Measurements from ENCODE around the gene GPR158. TPM values are rescaled to one million over a fixed set of nuclear protein-coding genes. Genes with fewer than 3 reads are reported as not detected.
A peak's percentile ranks its signal among the peaks of the same experiment; 100 is the strongest.

Gene GPR158
- 5.8 and 17.5 TPM in 2 replicates for total RNA-seq (2011; cell fraction: chromatin; rRNA removed; ENCODE audit: low replicate concordance)
- total RNA-seq (2011; cell fraction: nucleolus; rRNA removed): 2.5 and 3.9 TPM in 2 replicates
- 8.4 and 11.6 TPM in 2 replicates for total RNA-seq (2011; cell fraction: nucleoplasm; rRNA removed)
- total RNA-seq (2014; rRNA removed) (4.4 and 5.1 TPM in 2 replicates), total RNA-seq (2014; rRNA removed; fragmentation: Illumina TruSeq; extraction: Trizol) (7.6 and 9.2 TPM in 2 replicates), total RNA-seq (2015; rRNA removed; fragmentation: Illumina TruSeq; extraction: Trizol) (7.0 and 7.6 TPM in 2 replicates), total RNA-seq (2021) (4.2 and 5.4 TPM in 2 replicates), polyA plus RNA-seq (2011; rRNA removed) (1.9 and 4.0 TPM in 2 replicates), polyA plus RNA-seq (2014; fragmentation: Illumina TruSeq; extraction: Trizol) (4.1 and 5.9 TPM in 2 replicates), polyA plus RNA-seq (2014; fragmentation: Nextera tagmentation; extraction: Ambion mirVana) (1 to 10 TPM; 4.4 to 5.0 TPM), polyA plus RNA-seq (2014; rRNA removed) (3.5 and 4.4 TPM in 2 replicates), polyA minus RNA-seq (2011; rRNA and poly(A)+ RNA removed) (3.4 and 4.2 TPM in 2 replicates), Bru-seq, nascent RNA (percentile 47 among the genes with signal in this experiment), BruChase-seq, experiment 1, labeled RNA remaining after a 2-hour chase (percentile 48 among the genes with signal in this experiment), BruChase-seq, experiment 2, labeled RNA remaining after a 6-hour chase (percentile 45 among the genes with signal in this experiment)
- 0.72 and 0.77 TPM in 2 replicates for polyA plus RNA-seq (2011; cell fraction: cytosol; rRNA removed)
- 3.1 and 4.3 TPM in 2 replicates for polyA plus RNA-seq (2011; cell fraction: nucleus; rRNA removed)
- polyA plus RNA-seq (2012): 3.9 and 4.7 TPM in 2 replicates
- 0.82 and 5.4 TPM in 2 replicates for polyA minus RNA-seq (2011; cell fraction: cytosol; rRNA and poly(A)+ RNA removed)
- polyA minus RNA-seq (2011; cell fraction: nucleus; rRNA and poly(A)+ RNA removed): 5.7 and 7.1 TPM in 2 replicates
- long read RNA-seq, experiment 1, partial matches to known transcripts: 0 of 9 reads
- long read RNA-seq, experiment 1, other reads (novel, unspliced or antisense): 9 of 9 reads
- long read RNA-seq, experiment 2, partial matches to known transcripts: 0 of 3 reads
- long read RNA-seq, experiment 2, other reads (novel, unspliced or antisense): 2 of 3 reads
- long read RNA-seq, experiment 3, partial matches to known transcripts: 0 of 2 reads
- long read RNA-seq, experiment 3, other reads (novel, unspliced or antisense): 2 of 2 reads

DNA sequence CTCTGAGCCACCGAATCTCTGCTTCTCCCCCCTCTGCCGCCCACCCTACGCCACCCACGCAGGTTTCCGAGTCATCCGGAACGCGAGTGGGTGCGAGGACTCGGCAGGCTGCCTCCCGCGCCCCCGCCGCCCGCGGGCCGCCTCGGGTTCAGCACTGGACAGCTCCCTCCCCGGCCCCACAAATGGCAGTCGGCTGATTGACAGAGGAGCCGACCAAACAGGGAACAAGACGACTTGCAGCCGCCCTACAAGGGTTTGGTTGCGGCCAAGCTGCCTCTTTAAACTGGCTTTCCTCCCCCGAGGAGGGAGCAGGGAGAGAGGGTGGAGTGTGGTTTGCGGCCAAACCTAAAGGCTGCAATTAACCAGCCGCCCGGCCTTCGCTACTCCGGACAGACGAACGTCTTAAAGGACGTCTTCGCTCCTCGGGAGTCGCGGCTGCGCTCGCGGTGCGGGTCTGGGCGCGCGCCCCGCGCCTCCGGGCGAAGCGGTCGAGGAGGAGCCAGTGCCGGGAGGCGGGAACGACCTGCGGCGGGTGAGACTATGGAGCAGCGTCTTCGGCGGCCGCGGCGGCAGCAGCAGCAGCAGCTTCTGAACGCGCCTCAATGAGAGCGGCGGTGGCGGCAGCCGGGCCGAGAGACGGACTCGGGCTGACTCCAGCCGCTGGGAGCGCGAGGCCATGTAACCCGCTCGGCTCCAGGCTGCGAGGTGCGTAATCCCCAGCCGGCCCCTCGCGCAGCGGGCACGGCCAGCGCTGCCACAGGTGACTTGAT, at the start of gene GPR158:
Gene GPR158 (plus strand): TSS at position 541 of the 770 bp plus-strand sequence. CDS start 420 bp downstream, outside the sequence.
- DNase-seq (ENCODE audit: extremely low read depth in 1 of 4, low spot score in 3 of 4) (peak; percentile 84 to 90 (median 86)), FAIRE-seq (no peak), ATAC-seq (peak; percentile 97)
- Histone ChIP-seq H3K9me1 (ENCODE audit: control insufficient read depth, insufficient read depth, low read length) (peaks cover 2% of the 10 kb centered on the region), H3K9ac (ENCODE audit: insufficient read depth in 1 of 2, low read depth in 2 of 2, low read length in 2 of 2) (no peak within 1 kb of the TSS), H3K27ac (ENCODE audit: extremely low read depth, low read depth, low read length) (no peak within 1 kb of the TSS), H3K27me3 (ENCODE audit: control insufficient read depth in 2 of 2, insufficient read depth in 2 of 2, low read length in 2 of 2) (peaks cover 0 to 17% of the 10 kb centered on the region in 2 experiments; a peak in 3 of 5 replicates), H3K4me3 (peak within 1 kb of the TSS; percentile 35), H3K4me1 (replicated peaks in 1 of 2; ENCODE audit: control insufficient read depth in 2 of 2, insufficient read depth in 2 of 2, low read length in 2 of 2) (peaks cover 0 to 25% of the 10 kb centered on the region in 2 experiments; a peak in 2 of 5 replicates), H3K4me2 (ENCODE audit: insufficient read depth, low read length) (peak within 1 kb of the TSS; percentile 54), H3K36me3 (ENCODE audit: control insufficient read depth, insufficient read depth, low read length) (no peaks in the 10 kb centered on the region), H4K20me1 (replicated peaks; ENCODE audit: control insufficient read depth, insufficient read depth, low read length) (no peaks in the 10 kb centered on the region), H3K79me2 (ENCODE audit: control insufficient read depth, insufficient read depth, low read length) (no peaks in the 10 kb centered on the region), H3K9me3 (replicated peaks; ENCODE audit: control insufficient read depth, insufficient read depth, low read depth, low read length) (no peaks in the 10 kb centered on the region), H2AFZ (ENCODE audit: low read depth, low read length) (peak within 1 kb of the TSS; percentile 53; the same call in 1 of the 2 replicates)
- WGBS (ENCODE audit: insufficient coverage, low coverage, missing lambda C conversion rate): 37% methylated on average over 34 of the region's 83 CpGs
- intact Hi-C loops (cut with micrococcal nuclease): no loop called here
- ChIA-PET CTCF (ENCODE audit: low intra/inter-chr PET ratio) (no interaction called here), POLR2A (interaction anchor here (0.7 kb wide), 1 partner anchor 375 kb away, joined by 3 read pairs; no protein-coding TSS in a partner anchor)
- BruUV-seq (replicated peaks): no TSS peak
- in situ Hi-C loops (cut with MboI): no loop called here
- TF ChIP-seq ZNF766 (CRISPR knock-in tag; conservative IDR thresholded peaks at IDR 0.05): peak; percentile 70
- TF ChIP-seq ZNF589 (CRISPR knock-in tag; IDR thresholded peaks at IDR 0.05; ENCODE audit: low read depth): no peak
- peak; percentile 90; the same call in 1 of the 2 replicates for TF ChIP-seq ATF6 (CRISPR knock-in tag; IDR thresholded peaks at IDR 0.05)
- TF ChIP-seq PHB (CRISPR knock-in tag; IDR thresholded peaks at IDR 0.05): no peak
- TF ChIP-seq, protein P1, sequence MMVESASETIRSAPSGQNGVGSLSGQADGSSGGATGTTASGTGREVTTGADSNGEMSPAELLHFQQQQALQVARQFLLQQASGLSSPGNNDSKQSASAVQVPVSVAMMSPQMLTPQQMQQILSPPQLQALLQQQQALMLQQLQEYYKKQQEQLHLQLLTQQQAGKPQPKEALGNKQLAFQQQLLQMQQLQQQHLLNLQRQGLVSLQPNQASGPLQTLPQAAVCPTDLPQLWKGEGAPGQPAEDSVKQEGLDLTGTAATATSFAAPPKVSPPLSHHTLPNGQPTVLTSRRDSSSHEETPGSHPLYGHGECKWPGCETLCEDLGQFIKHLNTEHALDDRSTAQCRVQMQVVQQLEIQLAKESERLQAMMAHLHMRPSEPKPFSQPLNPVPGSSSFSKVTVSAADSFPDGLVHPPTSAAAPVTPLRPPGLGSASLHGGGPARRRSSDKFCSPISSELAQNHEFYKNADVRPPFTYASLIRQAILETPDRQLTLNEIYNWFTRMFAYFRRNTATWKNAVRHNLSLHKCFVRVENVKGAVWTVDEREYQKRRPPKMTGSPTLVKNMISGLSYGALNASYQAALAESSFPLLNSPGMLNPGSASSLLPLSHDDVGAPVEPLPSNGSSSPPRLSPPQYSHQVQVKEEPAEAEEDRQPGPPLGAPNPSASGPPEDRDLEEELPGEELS (CRISPR knock-in tag; IDR thresholded peaks at IDR 0.05; ENCODE audit: borderline replicate concordance): 0 out of 2 replicates have a peak, but pooled peaks have one; percentile 63
- TF ChIP-seq SAFB (IDR thresholded peaks at IDR 0.05; ENCODE audit: borderline replicate concordance, low read depth, low read length): peak; percentile 95
- peak; percentile 57; the same call in 1 of the 2 replicates for TF ChIP-seq NCOA1 (IDR thresholded peaks at IDR 0.05; ENCODE audit: low read depth)
- no peak for TF ChIP-seq ZNF507 (tag; conservative IDR thresholded peaks at IDR 0.05)
- peak; percentile 23; the same call in 1 of the 2 replicates for TF ChIP-seq E2F3 (CRISPR knock-in tag; IDR thresholded peaks at IDR 0.05)
- no peak for TF ChIP-seq ZNF76 (CRISPR knock-in tag; IDR thresholded peaks at IDR 0.05; ENCODE audit: borderline replicate concordance)
- no peak for TF ChIP-seq ZNF561 (CRISPR knock-in tag; conservative IDR thresholded peaks at IDR 0.05)
